SK-N-MC (cell line): Measurements from ENCODE around the gene ARHGAP26.

Experiments
- DNase-seq: peaks from one replicate; pipeline ENCODE4 v3.0.0-alpha.2; 2011; ENCODE audit warnings: low read depth, low spot score
- H3K27ac ChIP-seq: fragments of 200-600 bp; sonication (generic); 2 replicates; pipeline ENCODE4 v1.5.1; 2016; ENCODE audit warnings: mixed run types
- H3K36me3 ChIP-seq: fragments of 200-600 bp; sonication (generic); 2 replicates; pipeline ENCODE4 v1.6.1; 2017; ENCODE audit warnings: antibody characterized with exemption, low read length, mixed read lengths; ENCODE audit not compliant: insufficient read depth
- H3K4me3 ChIP-seq: fragments of 200-600 bp; sonication (generic); 2 replicates; pipeline ENCODE4 v1.5.1; 2016
- H3K9ac ChIP-seq: fragments of 200-600 bp; sonication (generic); 2 replicates; pipeline ENCODE4 v1.8.0; 2017; ENCODE audit warnings: mixed run types, mixed read lengths; ENCODE audit not compliant: insufficient read length
- H3K9me3 ChIP-seq: fragments of 200-600 bp; sonication (generic); 2 replicates; pipeline ENCODE4 v1.6.1; 2017; ENCODE audit warnings: low read depth, mild to moderate bottlenecking, antibody characterized with exemption, low read length, moderate library complexity, mixed read lengths
- EZH2 ChIP-seq: fragments of 200-600 bp; sonication (generic); IDR thresholded peaks from one replicate; pipeline ENCODE4 v1.6.1; 2017; ENCODE audit warnings: antibody characterized with exemption
- FOXP2 ChIP-seq: optimal IDR thresholded peaks from 2 replicates; pipeline ENCODE3; 2011; ENCODE audit warnings: mild to moderate bottlenecking, moderate library complexity; ENCODE audit not compliant: insufficient read depth; ENCODE audit errors: extremely low read length, control extremely low read depth
- POLR2AphosphoS5 ChIP-seq: IDR thresholded peaks from 2 replicates; pipeline ENCODE4 v1.6.1; 2012; ENCODE audit warnings: mild to moderate bottlenecking, low read depth, low read length, borderline replicate concordance

ARHGAP26 gene

GRCh38 chr5:143215690-143216089, 445.5 kb downstream of the ARHGAP26 start:
- DNase-seq, result no peak
- Histone ChIP-seq H3K27ac (no peak overlapping the region), H3K36me3 (no peaks in the 10 kb centered on the region), H3K4me3 (no peak overlapping the region), H3K9me3 (no peaks in the 10 kb centered on the region), H3K9ac (no peak overlapping the region)
- TF ChIP-seq FOXP2, result no peak
- TF ChIP-seq POLR2AphosphoS5, result no peak
- no peak for TF ChIP-seq EZH2

DNA sequence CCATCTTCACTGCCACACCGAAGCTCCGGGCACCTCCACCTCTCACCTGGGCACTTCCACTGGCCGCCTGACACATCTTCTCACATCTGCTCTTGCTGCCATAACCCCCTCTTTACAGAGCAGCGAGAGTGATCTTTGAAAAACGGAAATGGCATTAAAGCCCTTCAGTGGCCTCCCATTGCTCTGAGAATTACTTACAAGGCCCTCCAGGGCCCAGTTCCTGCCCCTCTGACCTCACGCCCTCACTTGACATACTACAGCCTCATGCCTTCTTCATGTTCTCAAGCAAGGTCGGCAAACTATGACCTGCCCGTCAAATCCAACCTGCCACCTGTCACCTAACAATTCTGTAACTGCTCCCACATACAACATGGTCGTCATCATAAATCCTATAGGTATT, 446.0 kb downstream of the ARHGAP26 start:
- Histone ChIP-seq H3K4me3 (no peak overlapping the region), H3K36me3 (no peaks in the 10 kb centered on the region), H3K27ac (no peak overlapping the region), H3K9me3 (no peaks in the 10 kb centered on the region), H3K9ac (no peak overlapping the region)
- DNase-seq, result no peak
- TF ChIP-seq EZH2 (no peak), POLR2AphosphoS5 (no peak), FOXP2 (no peak)

DNA sequence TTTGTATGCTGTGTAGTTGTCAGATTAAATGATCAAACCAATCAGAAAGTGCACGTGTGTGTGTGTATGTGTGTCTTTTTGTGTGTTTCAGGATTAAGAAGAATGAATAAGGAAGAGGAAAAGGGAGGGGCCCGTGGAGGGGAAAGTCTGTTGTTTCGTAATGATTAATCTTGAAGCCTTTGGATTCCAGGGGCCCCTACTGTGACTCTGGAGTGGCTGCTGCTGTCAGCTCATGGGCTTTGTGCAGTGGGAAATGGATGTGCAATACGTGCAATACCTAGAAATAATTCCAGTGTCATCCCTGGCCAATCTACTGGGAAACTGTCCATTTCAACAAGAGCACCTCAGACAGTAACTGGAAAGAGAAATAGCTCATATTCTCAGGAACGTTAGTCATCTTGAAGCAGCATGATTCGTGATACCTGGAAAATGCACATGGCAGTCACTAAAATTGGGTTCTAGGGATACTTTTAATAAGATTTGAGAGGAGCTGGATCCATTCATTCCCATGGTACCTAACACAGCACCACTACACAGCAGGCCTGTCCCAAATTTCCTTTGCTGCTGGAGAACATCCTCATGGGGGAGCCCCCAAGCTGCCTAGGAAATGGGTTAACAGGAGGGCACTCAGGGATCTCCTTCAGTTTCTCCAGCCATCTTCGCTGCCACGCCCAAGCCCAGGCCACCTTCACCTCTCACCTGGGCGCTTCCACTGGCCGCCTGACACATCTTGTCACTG, 447.1 kb downstream of the ARHGAP26 start:
- TF ChIP-seq FOXP2 (no peak), POLR2AphosphoS5 (no peak), EZH2 (no peak)
- peak; percentile 40 for DNase-seq
- H3K27ac ChIP-seq, result no peak overlapping the region
- no peak overlapping the region for H3K4me3 ChIP-seq
- no peaks in the 10 kb centered on the region for H3K9me3 ChIP-seq
- H3K9ac ChIP-seq, result no peak overlapping the region
- H3K36me3 ChIP-seq, result no peaks in the 10 kb centered on the region

GRCh38 chr5:143217804-143218160, 447.6 kb downstream of the ARHGAP26 start:
- no peaks in the 10 kb centered on the region for H3K36me3 ChIP-seq
- H3K9ac ChIP-seq, result no peak overlapping the region
- H3K4me3 ChIP-seq, result no peak overlapping the region
- no peak for TF ChIP-seq POLR2AphosphoS5
- no peak for TF ChIP-seq EZH2
- TF ChIP-seq FOXP2, result no peak
- H3K9me3 ChIP-seq, result no peaks in the 10 kb centered on the region
- H3K27ac ChIP-seq, result no peak overlapping the region
- no peak for DNase-seq

DNA sequence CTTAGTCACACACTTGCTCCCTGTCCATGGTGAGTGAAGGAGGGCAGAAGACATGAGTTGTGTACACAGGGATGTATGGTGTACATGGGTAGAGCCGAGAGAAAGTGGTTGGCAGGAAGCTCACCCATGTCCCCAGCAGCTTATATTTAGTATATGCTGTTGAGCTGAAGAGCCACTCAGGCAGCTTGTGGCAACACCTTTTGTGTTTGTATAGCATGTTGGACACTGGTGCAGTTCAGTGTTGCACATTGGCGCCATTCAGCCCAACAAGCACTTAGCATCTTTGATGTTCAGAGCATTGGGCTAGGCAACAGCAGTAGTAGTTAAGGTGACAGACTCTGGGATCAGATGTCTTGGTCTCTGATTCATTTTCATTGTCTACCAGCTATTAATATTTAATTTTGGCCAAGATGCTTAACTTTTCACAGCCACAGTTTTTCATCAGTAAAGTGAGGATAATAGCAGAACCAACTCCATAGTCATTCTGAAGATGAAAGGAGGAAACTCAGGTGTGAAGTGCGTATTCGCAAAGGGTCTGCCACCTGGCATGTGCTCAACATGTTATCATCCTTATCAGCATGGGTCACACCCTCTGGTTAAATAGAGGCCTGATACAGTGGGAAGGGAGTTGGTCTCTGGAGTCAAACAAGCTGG, 448.5 kb downstream of the ARHGAP26 start:
- no peaks in the 10 kb centered on the region for H3K9me3 ChIP-seq
- no peak for TF ChIP-seq POLR2AphosphoS5
- no peak for TF ChIP-seq FOXP2
- no peak for TF ChIP-seq EZH2

GRCh38 chr5:143219696-143220095, 449.5 kb downstream of the ARHGAP26 start:
- no peak for TF ChIP-seq FOXP2
- no peak for TF ChIP-seq POLR2AphosphoS5
- no peak for TF ChIP-seq EZH2
- Histone ChIP-seq H3K4me3 (no peak overlapping the region), H3K9ac (no peak overlapping the region), H3K36me3 (no peaks in the 10 kb centered on the region), H3K9me3 (no peaks in the 10 kb centered on the region), H3K27ac (no peak overlapping the region)
- no peak for DNase-seq

More for the DNA sequence above, 448.5 kb downstream of the ARHGAP26 start:
- H3K36me3 ChIP-seq, result no peaks in the 10 kb centered on the region
- H3K4me3 ChIP-seq, result no peak overlapping the region
- H3K9ac ChIP-seq, result no peak overlapping the region
- H3K27ac ChIP-seq, result no peak overlapping the region
- no peak for DNase-seq

DNA sequence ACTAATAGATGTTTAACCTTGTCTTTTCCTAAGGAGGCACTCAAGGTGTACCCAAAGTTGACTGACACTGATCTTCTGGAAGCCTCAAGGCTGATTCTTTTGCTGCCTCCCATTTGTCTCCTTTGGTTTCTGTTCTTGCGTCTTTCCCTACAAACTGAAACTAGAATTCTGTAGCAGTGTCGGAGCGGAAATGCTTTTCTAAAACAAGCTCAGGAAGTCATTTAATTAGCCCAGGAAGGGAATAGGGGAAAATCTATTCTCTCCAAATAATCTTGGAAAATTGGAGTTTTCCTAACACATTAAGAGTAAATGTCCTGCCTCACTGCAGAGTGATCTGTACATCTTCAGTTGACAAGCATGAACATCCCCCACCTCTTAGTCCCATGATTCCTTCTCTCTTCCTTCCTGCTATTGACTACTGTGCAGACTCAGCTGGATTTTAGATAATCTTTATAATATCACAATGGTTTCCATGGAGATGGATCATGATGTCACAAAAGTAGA, 450.6 kb downstream of the ARHGAP26 start:
- no peak for TF ChIP-seq EZH2
- no peak for TF ChIP-seq FOXP2
- no peak for TF ChIP-seq POLR2AphosphoS5
- Histone ChIP-seq H3K9me3 (no peaks in the 10 kb centered on the region), H3K27ac (no peak overlapping the region), H3K4me3 (no peak overlapping the region), H3K9ac (no peak overlapping the region), H3K36me3 (no peaks in the 10 kb centered on the region)
- no peak for DNase-seq

- no peaks in the 10 kb centered on the region for H3K36me3 ChIP-seq
- H3K9me3 ChIP-seq, result no peaks in the 10 kb centered on the region
- TF ChIP-seq FOXP2 (no peak), EZH2 (no peak), POLR2AphosphoS5 (no peak)
- no peak overlapping the region for H3K9ac ChIP-seq
- no peak overlapping the region for H3K4me3 ChIP-seq
- no peak for DNase-seq
- no peak overlapping the region for H3K27ac ChIP-seq
Measured at GRCh38 chr5:143222287-143223231, 452.4 kb downstream of the ARHGAP26 start.
